Measurements from ENCODE around the gene DTD2.

Gene DTD2

GRCh38 chr14:31456841-31457664, at the start of gene DTD2:
Gene DTD2 (minus strand): TSS chr14:31457506. CDS start chr14:31457393, 113 bp downstream.
- peak; percentile 20; the same call in 1 of the 2 replicates for TF ChIP-seq CTCF (IDR thresholded peaks at IDR 0.05)

DNA sequence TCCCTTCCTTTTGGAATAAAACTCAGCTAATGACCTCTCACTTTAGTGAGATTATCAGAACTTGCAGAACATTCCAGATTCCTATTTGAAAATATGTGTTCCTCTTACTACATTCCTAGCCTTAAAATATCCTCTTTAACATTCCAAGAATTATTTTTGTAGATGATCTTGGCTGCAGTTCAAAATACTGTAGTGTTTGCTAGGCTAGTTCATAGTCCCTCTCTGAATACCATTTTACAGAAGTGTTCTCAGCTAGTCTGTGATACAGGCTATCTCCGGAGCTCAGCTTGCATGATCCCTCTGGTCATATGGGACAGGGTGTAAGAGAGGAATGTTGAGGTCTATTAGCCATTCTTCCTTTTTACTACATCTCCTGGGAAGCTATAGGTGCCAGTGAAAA, 48.1 kb upstream of the DTD2 start:
- TF ChIP-seq CTCF (IDR thresholded peaks at IDR 0.05): no peak

- TF ChIP-seq CTCF (IDR thresholded peaks at IDR 0.05): no peak
These were observed 44.6 kb upstream of the DTD2 start for GRCh38 chr14:31501870-31502269.

GRCh38 chr14:31492759-31493498, 35.6 kb upstream of the DTD2 start:
- no peak for TF ChIP-seq CTCF (IDR thresholded peaks at IDR 0.05)

- TF ChIP-seq CTCF (IDR thresholded peaks at IDR 0.05): no peak
These were observed 32.4 kb upstream of the DTD2 start for GRCh38 chr14:31489691-31490090.

- no peak for TF ChIP-seq CTCF (IDR thresholded peaks at IDR 0.05)
These were observed 30.6 kb upstream of the DTD2 start, which contains the start of gene GPR33 for GRCh38 chr14:31487886-31488285. Gene GPR33 (minus strand): TSS chr14:31488039. CDS start chr14:31483965, 4,074 bp downstream.

DNA sequence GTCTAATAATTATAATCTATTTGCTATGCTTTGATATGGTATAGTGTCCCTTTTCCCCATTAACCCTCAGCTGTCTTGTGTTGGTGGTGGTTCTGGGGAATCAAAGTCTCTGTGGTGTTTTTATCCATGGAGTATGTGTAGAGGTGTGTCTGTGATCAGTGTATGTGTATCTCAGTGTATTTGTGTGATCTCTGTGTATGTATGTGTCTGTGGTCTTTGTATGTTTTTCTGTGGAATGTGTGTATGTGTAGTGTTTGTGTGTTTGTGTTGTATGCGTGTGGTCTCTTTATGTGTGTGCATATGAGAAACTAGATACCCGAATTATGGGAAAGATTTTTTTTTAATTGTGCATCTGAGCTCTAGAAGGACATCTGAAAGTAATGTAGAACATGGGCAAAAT, 29.5 kb upstream of the DTD2 start:
- TF ChIP-seq CTCF (IDR thresholded peaks at IDR 0.05): no peak

All from LNCAP (cell line).